Stomach smooth muscle (tissue), 2 donors: ENCODE measurements around the gene SACS.
A peak's percentile ranks its signal among the peaks of the same experiment; 100 is the strongest.

Experiments used
- H3K27ac ChIP-seq: one replicate; pipeline ENCODE4 v1.7.0; 2013; ENCODE audit warnings: mild to moderate bottlenecking, low read length, inconsistent platforms
- H3K27me3 ChIP-seq, 2 donors: one replicate each; pipeline ENCODE4 v1.7.0; 2013; ENCODE audit warnings: low read length in 2 of 2; ENCODE audit not compliant: insufficient read depth in 2 of 2, control insufficient read depth in 1 of 2
- H3K36me3 ChIP-seq, 2 donors: one replicate each; pipeline ENCODE4 v1.7.0; 2013; ENCODE audit warnings: low read length in 2 of 2; ENCODE audit not compliant: control insufficient read depth in 2 of 2, insufficient read depth in 2 of 2
- H3K4me1 ChIP-seq: one replicate; pipeline ENCODE4 v1.7.0; 2013; ENCODE audit warnings: low read length; ENCODE audit not compliant: control insufficient read depth, insufficient read depth
- H3K4me3 ChIP-seq, 2 donors: one replicate each; pipeline ENCODE4 v1.7.0; 2013; ENCODE audit warnings: low read length in 2 of 2
- H3K9ac ChIP-seq, 2 donors: one replicate each; pipeline ENCODE4 v1.7.0; 2013; ENCODE audit warnings: low read length in 2 of 2, mild to moderate bottlenecking in 1 of 2
- H3K9me3 ChIP-seq, 2 donors: one replicate each; pipeline ENCODE4 v1.7.0; 2013; ENCODE audit warnings: low read length in 2 of 2; ENCODE audit not compliant: control insufficient read depth in 2 of 2
- donor health status: healthy.
- donor health status: Pancreatic carcinoma.

SACS gene

DNA sequence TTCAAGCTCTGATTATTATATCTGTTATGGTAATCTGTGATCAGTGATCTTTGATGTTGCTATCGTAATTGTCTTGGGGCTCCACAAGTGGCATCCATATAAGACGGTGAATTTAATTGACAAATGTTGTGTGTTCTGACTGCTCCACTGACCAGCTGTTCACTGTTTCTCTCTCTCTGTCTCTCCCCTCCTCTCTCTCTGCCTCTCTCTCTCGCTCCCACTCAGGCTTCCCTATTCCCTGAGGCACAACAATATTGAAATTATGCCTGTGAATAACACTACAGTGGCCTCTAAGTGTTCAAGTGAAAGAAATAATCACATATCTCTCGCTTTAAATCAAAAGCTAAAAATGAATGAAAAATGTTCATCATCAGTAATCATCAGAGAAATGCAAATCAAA, 4.4 kb upstream of the SACS start:
- Histone ChIP-seq H3K27me3 (no peaks in the 10 kb centered on the region), H3K36me3 (no peaks in the 10 kb centered on the region), H3K4me1 (peaks cover 7% of the 10 kb centered on the region), H3K4me3 (no peak overlapping the region), H3K27ac (no peak overlapping the region), H3K9ac (no peak overlapping the region), H3K9me3 (no peaks in the 10 kb centered on the region)

- Histone ChIP-seq H3K4me3 (no peak overlapping the region), H3K9me3 (no peaks in the 10 kb centered on the region), H3K9ac (no peak overlapping the region), H3K27me3 (no peaks in the 10 kb centered on the region), H3K27ac (no peak overlapping the region), H3K36me3 (no peaks in the 10 kb centered on the region), H3K4me1 (peaks cover 7% of the 10 kb centered on the region)
These were observed 3.2 kb upstream of the SACS start for GRCh38 chr13:23436680-23437079.

GRCh38 chr13:23434491-23434890, 989 bp upstream of the SACS start:
- H3K27ac ChIP-seq = no peak overlapping the region
- no peaks in the 10 kb centered on the region for H3K36me3 ChIP-seq
- no peak overlapping the region for H3K9ac ChIP-seq
- no peaks in the 10 kb centered on the region for H3K9me3 ChIP-seq
- H3K27me3 ChIP-seq = no peaks in the 10 kb centered on the region
- H3K4me1 ChIP-seq = peaks cover 17% of the 10 kb centered on the region
- H3K4me3 ChIP-seq = no peak overlapping the region

GRCh38 chr13:23432626-23433025, 876 bp downstream of the SACS start:
- H3K4me3 ChIP-seq = peak overlapping the region; percentile 85 to 88
- H3K27ac ChIP-seq = no peak overlapping the region
- H3K9ac ChIP-seq = peak overlapping the region; percentile 70 to 76
- no peaks in the 10 kb centered on the region for H3K36me3 ChIP-seq
- H3K9me3 ChIP-seq = no peaks in the 10 kb centered on the region
- H3K4me1 ChIP-seq = peaks cover 30% of the 10 kb centered on the region
- no peaks in the 10 kb centered on the region for H3K27me3 ChIP-seq

DNA sequence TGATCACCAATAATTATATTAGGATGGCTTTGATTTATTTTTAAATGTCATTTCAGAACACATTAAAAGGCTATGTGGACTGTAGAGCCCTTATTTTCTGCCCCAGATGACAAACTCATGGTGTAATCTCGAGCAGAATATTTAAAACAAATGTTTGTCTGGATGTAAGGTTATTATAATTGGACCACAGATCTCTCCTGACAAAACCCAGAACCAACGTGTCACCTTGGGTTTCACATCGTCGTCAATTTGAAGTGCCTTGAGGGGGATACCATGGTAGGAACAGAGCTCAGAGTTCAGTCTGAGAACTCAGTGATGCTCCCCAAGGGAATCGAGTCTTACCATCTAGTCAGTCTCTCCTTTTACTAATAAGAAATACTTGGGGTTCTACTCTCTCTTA, 2.8 kb downstream of the SACS start:
- H3K9me3 ChIP-seq = no peaks in the 10 kb centered on the region
- H3K4me1 ChIP-seq = peaks cover 41% of the 10 kb centered on the region
- no peak overlapping the region for H3K9ac ChIP-seq
- H3K27me3 ChIP-seq = no peaks in the 10 kb centered on the region
- H3K4me3 ChIP-seq = no peak overlapping the region
- H3K36me3 ChIP-seq = no peaks in the 10 kb centered on the region
- H3K27ac ChIP-seq = peak overlapping the region; percentile 53

DNA sequence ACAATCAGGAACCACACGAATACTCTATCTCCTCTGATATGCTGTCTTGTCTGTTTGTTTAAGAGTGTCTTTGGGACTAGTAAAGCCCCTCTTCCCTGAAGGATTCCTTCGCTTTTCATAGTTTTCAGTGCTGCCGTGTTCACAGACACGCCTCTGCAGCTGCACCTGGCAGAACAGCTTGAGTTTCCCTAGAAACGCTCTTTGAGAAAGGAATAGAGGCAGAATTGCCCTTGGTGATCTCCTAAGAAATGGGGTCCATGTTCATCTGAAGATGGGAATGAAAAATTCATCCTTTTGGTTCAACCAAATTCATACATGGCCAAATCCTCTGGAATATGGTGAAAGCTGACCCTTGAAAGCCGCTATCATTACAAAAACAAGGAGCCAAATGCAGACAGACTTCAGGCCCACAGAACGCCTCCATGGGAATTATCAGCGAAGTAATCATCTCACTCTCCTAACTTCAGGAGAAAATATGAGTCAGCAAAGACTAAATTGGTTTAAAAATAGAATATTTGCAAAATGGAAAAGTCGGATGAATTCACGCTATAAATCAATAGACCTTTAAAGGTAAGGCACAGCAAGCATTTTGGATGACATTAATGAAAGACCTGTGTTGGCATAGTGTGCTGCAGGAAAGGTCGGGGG, 5.5 kb downstream of the SACS start:
- Histone ChIP-seq H3K4me3 (peak overlapping the region in 1 of 2 donors; percentile 56), H3K9ac (peak overlapping the region; percentile 54 to 65), H3K9me3 (no peaks in the 10 kb centered on the region), H3K27ac (peak overlapping the region; percentile 77), H3K27me3 (no peaks in the 10 kb centered on the region), H3K36me3 (no peaks in the 10 kb centered on the region), H3K4me1 (peaks cover 38% of the 10 kb centered on the region)

DNA sequence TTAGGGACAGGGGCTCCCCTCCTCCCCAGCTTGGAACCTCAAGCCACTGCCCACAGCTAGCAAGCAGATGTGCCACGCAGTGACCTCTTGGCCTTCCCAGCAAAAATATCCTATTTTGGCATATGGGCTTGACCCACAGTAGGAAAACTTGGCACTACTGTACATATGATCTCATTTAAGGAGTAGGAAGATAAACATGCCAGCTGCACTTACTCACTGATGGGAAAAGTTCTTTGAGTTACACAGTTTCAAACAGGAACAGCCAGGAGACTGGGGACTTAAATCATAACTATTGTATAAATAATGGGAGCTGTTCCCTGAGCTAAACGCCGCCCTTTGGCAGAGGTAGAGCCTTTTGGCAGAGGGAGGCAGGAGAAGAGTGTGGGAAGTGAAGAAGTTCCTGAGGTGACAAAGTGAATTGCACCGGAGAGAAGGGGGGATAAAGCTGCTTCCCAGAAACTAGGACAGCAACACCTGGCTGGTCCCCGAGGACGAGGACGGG, 6.1 kb downstream of the SACS start:
- Histone ChIP-seq H3K4me3 (peak overlapping the region in 1 of 2 donors; percentile 56), H3K27ac (peak overlapping the region; percentile 77), H3K9ac (peak overlapping the region; percentile 54 to 65), H3K36me3 (no peaks in the 10 kb centered on the region), H3K4me1 (peaks cover 38% of the 10 kb centered on the region), H3K9me3 (no peaks in the 10 kb centered on the region), H3K27me3 (no peaks in the 10 kb centered on the region)

DNA sequence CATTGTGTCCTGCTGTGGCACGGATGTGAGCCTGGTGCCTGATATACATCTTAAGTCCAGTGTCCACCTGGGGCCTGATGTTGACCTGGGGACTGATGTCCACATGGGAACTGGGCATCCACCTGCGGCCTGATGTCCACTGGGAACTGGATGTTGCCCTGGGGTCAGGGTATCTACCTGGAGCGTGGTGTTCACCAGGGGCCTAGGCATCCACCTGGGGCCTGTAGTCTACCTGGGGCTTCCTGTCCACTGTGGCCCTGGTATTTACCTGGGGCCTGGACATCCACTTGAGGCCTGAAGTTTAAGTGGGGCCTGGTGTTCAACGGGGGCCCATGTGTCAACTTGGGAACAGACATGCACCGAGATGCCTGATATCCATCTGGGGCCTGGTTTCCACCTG, 11.9 kb downstream of the SACS start:
- H3K36me3 ChIP-seq = no peaks in the 10 kb centered on the region
- no peak overlapping the region for H3K9ac ChIP-seq
- H3K27me3 ChIP-seq = no peaks in the 10 kb centered on the region
- no peak overlapping the region for H3K4me3 ChIP-seq
- H3K27ac ChIP-seq = no peak overlapping the region
- peaks cover 5% of the 10 kb centered on the region for H3K4me1 ChIP-seq
- no peaks in the 10 kb centered on the region for H3K9me3 ChIP-seq

DNA sequence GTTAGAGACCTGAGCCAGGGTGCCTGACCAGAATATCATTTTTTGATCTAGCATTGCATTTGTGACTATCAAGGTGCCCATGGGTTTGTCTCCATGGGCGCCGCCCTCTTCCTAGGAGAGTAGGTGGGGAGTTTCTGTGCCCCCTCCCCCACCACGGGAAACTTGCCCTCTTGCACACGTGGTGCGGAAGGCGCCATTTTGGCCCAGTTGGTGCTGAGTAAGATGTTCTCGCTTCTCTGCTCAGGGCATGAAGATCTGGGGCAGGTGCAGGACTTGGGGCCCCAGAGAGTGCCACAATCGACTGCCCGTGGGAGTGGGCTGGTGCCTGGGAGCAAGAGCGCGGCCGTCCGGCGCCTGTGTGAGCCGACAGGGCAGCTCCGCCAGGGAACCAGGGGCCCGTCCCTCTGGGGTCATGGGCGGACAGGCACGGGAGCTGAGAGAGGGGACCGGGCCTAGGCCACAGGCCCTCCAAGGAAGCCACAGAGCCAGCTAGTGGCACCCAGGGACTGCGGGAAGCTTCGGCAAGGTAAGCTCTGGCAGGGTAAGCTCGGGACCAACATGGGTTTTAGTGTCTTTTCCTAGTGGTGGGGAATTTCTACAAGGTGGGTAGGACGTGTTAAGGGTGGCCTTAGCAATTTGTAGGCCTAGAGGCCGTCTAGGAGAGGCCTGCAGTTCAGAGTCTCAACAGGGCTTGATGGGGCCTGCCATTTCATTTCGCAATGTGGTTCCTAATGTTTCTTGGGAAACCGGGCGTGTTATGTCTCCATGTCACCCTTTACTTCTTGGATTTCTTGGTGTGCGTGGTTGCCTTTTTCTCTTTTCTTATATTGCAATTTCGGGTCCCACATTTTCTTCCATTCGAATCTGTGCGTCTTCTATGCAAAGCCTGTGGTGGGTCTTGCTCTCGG, 14.5 kb downstream of the SACS start:
- no peaks in the 10 kb centered on the region for H3K27me3 ChIP-seq
- H3K9me3 ChIP-seq = no peaks in the 10 kb centered on the region
- H3K27ac ChIP-seq = no peak overlapping the region
- no peak overlapping the region for H3K4me3 ChIP-seq
- H3K4me1 ChIP-seq = no peaks in the 10 kb centered on the region
- no peak overlapping the region for H3K9ac ChIP-seq
- no peaks in the 10 kb centered on the region for H3K36me3 ChIP-seq

GRCh38 chr13:23414682-23415081, 18.8 kb downstream of the SACS start:
- Histone ChIP-seq H3K36me3 (no peaks in the 10 kb centered on the region), H3K4me1 (peaks cover 5% of the 10 kb centered on the region), H3K9me3 (no peaks in the 10 kb centered on the region), H3K9ac (no peak overlapping the region), H3K27me3 (no peaks in the 10 kb centered on the region), H3K27ac (no peak overlapping the region), H3K4me3 (no peak overlapping the region)

DNA sequence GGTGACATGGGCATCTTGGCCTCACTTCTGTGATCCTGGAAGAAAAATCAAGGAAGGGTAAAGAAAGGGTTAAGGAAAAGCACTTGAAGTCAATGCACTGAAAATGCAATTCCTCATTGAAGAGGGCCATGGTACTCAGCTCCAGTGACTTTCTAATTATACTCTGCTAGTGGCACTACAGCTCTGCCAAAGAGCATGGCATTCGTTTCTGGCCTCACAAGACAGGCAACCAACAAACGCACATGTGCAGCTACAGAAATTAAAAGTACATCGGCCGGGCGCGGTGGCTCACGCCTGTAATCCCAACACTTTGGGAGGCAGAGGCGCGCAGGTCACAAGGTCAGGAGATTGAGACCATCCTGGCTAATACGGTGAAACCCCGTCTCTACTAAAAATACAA, 21.8 kb downstream of the SACS start:
- Histone ChIP-seq H3K4me1 (peaks cover 5% of the 10 kb centered on the region), H3K27me3 (no peaks in the 10 kb centered on the region), H3K36me3 (no peaks in the 10 kb centered on the region), H3K9ac (no peak overlapping the region), H3K4me3 (no peak overlapping the region), H3K9me3 (no peaks in the 10 kb centered on the region), H3K27ac (no peak overlapping the region)
